GM19467 (cell line): ENCODE results near the gene FKRP.
A peak's percentile ranks its signal among the peaks of the same experiment; 100 is the strongest.
"Not testable (repeated sequence)": the region's sequence is repeated elsewhere in the genome, so short reads cannot be mapped to it uniquely, and the experiment has no call there.

Experiments used
- ATAC-seq: cut with Tn5 transposase; IDR thresholded peaks from one replicate; pipeline ENCODE4 v1.9.1; 2021; ENCODE audit warnings: mild to moderate bottlenecking, moderate library complexity; ENCODE audit not compliant: unreplicated experiment

Gene FKRP

GRCh38 chr19:46785054-46785979 is 39.5 kb downstream of the FKRP start:
- ATAC-seq, result no peak

- ATAC-seq, result no peak
Measured at GRCh38 chr19:46785980-46786235, 40.1 kb downstream of the FKRP start.

GRCh38 chr19:46786236-46787039 is 40.6 kb downstream of the FKRP start:
- ATAC-seq, result peak; percentile 32

- no peak for ATAC-seq
Measured at GRCh38 chr19:46787040-46787330, 41.1 kb downstream of the FKRP start.

- ATAC-seq, result no peak
Measured at GRCh38 chr19:46787331-46788261, 41.7 kb downstream of the FKRP start.

GRCh38 chr19:46788262-46788967 is 42.6 kb downstream of the FKRP start, which contains the start of gene SLC1A5:
SLC1A5 (minus strand) TSS chr19:46788594; CDS start chr19:46787965, 629 bp downstream.
- ATAC-seq, result peak; percentile 57

- no peak for ATAC-seq
Measured at GRCh38 chr19:46788968-46789338, 43.1 kb downstream of the FKRP start.

GRCh38 chr19:46789371-46789770 is 43.5 kb downstream of the FKRP start:
- no peak for ATAC-seq

GRCh38 chr19:46791944-46792343 is 46.1 kb downstream of the FKRP start:
- ATAC-seq, result no peak

- ATAC-seq, result no peak
Measured at GRCh38 chr19:46797881-46798280, 52.0 kb downstream of the FKRP start.

- no peak for ATAC-seq
Measured at GRCh38 chr19:46798713-46799112, 52.9 kb downstream of the FKRP start.

- ATAC-seq, result no peak
Measured at GRCh38 chr19:46802152-46802551, 56.3 kb downstream of the FKRP start.

- ATAC-seq, result no peak
Measured at GRCh38 chr19:46803555-46803954, 57.7 kb downstream of the FKRP start.

GRCh38 chr19:46804432-46804831 is 58.6 kb downstream of the FKRP start:
- not testable (repeated sequence) for ATAC-seq

- no peak for ATAC-seq
Measured at GRCh38 chr19:46806656-46807055, 60.8 kb downstream of the FKRP start.
